Aorta (tissue), 5 donors: ENCODE data around the gene OLFM1. TPM values are rescaled to one million over a fixed set of nuclear protein-coding genes. Genes with fewer than 3 reads are reported as not detected.

Experiments used
- ATAC-seq: fragments of 200-7000 bp; cut with Tn5 transposase; one replicate; pipeline ENCODE4 v1.9.1; 2022; ENCODE audit warnings: moderate library complexity; ENCODE audit not compliant: low FRiP score
- DNase-seq, 2 donors: peaks; one replicate each; pipeline ENCODE4 v3.0.0-alpha.2; 2020
- H3K27ac ChIP-seq, 2 donors: one replicate each; pipeline ENCODE4 v1.5.1; 2013; ENCODE audit warnings: low read length in 2 of 2, mild to moderate bottlenecking in 2 of 2, moderate library complexity in 2 of 2, control low read depth in 1 of 2, inconsistent platforms in 1 of 2, low read depth in 1 of 2
- H3K27me3 ChIP-seq, 2 donors: one replicate each; pipeline ENCODE4 v1.6.1; 2013; ENCODE audit warnings: control low read depth in 1 of 2, low read length in 1 of 2, mild to moderate bottlenecking in 1 of 2, moderate library complexity in 1 of 2; ENCODE audit not compliant: insufficient read depth in 2 of 2, control insufficient read depth in 1 of 2
- H3K36me3 ChIP-seq, 2 donors: one replicate each; pipeline ENCODE4 v1.6.1; 2013; ENCODE audit warnings: control low read depth in 1 of 2, low read length in 1 of 2, mild to moderate bottlenecking in 1 of 2; ENCODE audit not compliant: insufficient read depth in 2 of 2, control insufficient read depth in 1 of 2
- H3K4me1 ChIP-seq, 2 donors: one replicate each; pipeline ENCODE4 v1.6.1; 2013; ENCODE audit warnings: low read length in 2 of 2, control low read depth in 1 of 2, mild to moderate bottlenecking in 1 of 2, moderate library complexity in 1 of 2; ENCODE audit not compliant: insufficient read depth in 2 of 2, control insufficient read depth in 1 of 2
- H3K4me3 ChIP-seq, 2 donors: one replicate each; pipeline ENCODE4 v1.5.1; 2013; ENCODE audit warnings: low read length in 2 of 2, control low read depth in 1 of 2, mild to moderate bottlenecking in 1 of 2
- H3K9me3 ChIP-seq: one replicate; pipeline ENCODE4 v1.6.1; 2013; ENCODE audit warnings: mild to moderate bottlenecking, low read length; ENCODE audit not compliant: control insufficient read depth
- WGBS, 2 donors: extraction: QIAGEN DNeasy Blood & Tissue Kit; methylation state at CpG; one replicate each; pipeline ENCODE4 v1.1.7; 2013; 5-methylcytosine and 5-hydroxymethylcytosine counted together
- intact Hi-C, 2 donors: fragments of 100-400 bp; cut with DNase I; formaldehyde crosslinking; loops; one replicate each; pipeline versions ENCODE4 v1.14.2 to v1.15.0; 2022
- polyA plus RNA-seq, 2 donors: library from polyadenylated mRNA; stranded (reverse); fragments of 200-250 nt; gene quantifications; one replicate each; pipeline ENCODE4 v1.2.3, GENCODE V29; 2013
- total RNA-seq, 2 donors: library from RNA; stranded (reverse); fragmentation: NEBNext Ultra II Directional; extraction: Animal tissue kit (Norgen Biotek cat#: 25700); gene quantifications; one replicate each; pipeline ENCODE4 v1.2.1, GENCODE V29; 2021
- donor health status: healthy with polysubstance abuse.
- donor health status: Bipolar disorder and iron deficiency.
- donor health status: DM: no; HTN: no; CAD: no.
- donor health status: DM: no; HTN: no; CAD: no.
- donor health status: DM: yes; HTN: yes; CAD: no.

Gene OLFM1
- total and polyA plus RNA-seq, 4 donors: 3.5 to 63.0 (median 14.8) TPM

GRCh38 chr9:135073081-135073740 is 14.3 kb upstream of the OLFM1 start:
- no peaks in the 10 kb centered on the region for H3K27me3 ChIP-seq
- no peak for ATAC-seq
- DNase-seq: peak in 1 of 2 donors; percentile 38
- no peaks in the 10 kb centered on the region for H3K4me1 ChIP-seq
- no peaks in the 10 kb centered on the region for H3K36me3 ChIP-seq
- no peak overlapping the region for H3K27ac ChIP-seq
- intact Hi-C loops: no loop called here
- 80 to 82% methylated on average over 13 of the region's 13 CpGs for WGBS, 2 donors
- H3K4me3 ChIP-seq: no peak overlapping the region
- H3K9me3 ChIP-seq: no peaks in the 10 kb centered on the region

- DNase-seq: peak in 1 of 2 donors; percentile 75
- WGBS, 2 donors: 83 to 84% methylated on average over 9 of the region's 9 CpGs
- no peaks in the 10 kb centered on the region for H3K9me3 ChIP-seq
- H3K36me3 ChIP-seq: no peaks in the 10 kb centered on the region
- intact Hi-C loops: no loop called here
- no peak for ATAC-seq
- no peaks in the 10 kb centered on the region for H3K27me3 ChIP-seq
- no peak overlapping the region for H3K4me3 ChIP-seq
- H3K27ac ChIP-seq: no peak overlapping the region
- no peaks in the 10 kb centered on the region for H3K4me1 ChIP-seq
Observed at GRCh38 chr9:135073741-135074305, 13.6 kb upstream of the OLFM1 start.

GRCh38 chr9:135074354-135075233 is 12.9 kb upstream of the OLFM1 start:
- Histone ChIP-seq H3K4me3 (peak overlapping the region in 1 of 2 donors; percentile 25), H3K36me3 (no peaks in the 10 kb centered on the region), H3K27ac (no peak overlapping the region), H3K4me1 (no peaks in the 10 kb centered on the region), H3K27me3 (no peaks in the 10 kb centered on the region), H3K9me3 (no peaks in the 10 kb centered on the region)
- no peak for DNase-seq
- ATAC-seq: no peak
- intact Hi-C loops: no loop called here
- 35 to 46% methylated on average over 19 of the region's 19 CpGs for WGBS, 2 donors

- WGBS, 2 donors: 1% methylated on average over 59 to 90 of the region's 90 CpGs
- no peaks in the 10 kb centered on the region for H3K4me1 ChIP-seq
- H3K27me3 ChIP-seq: no peaks in the 10 kb centered on the region
- DNase-seq (peak in 1 of 2 donors; percentile 88), ATAC-seq (peak; percentile 86)
- no peaks in the 10 kb centered on the region for H3K9me3 ChIP-seq
- intact Hi-C loops: no loop called here
- H3K4me3 ChIP-seq: peak overlapping the region in 1 of 2 donors; percentile 25
- H3K27ac ChIP-seq: no peak overlapping the region
- no peaks in the 10 kb centered on the region for H3K36me3 ChIP-seq
Observed at GRCh38 chr9:135075234-135076142, 12.0 kb upstream of the OLFM1 start.

GRCh38 chr9:135076143-135076875 is 11.2 kb upstream of the OLFM1 start:
- Histone ChIP-seq H3K27me3 (no peaks in the 10 kb centered on the region), H3K36me3 (no peaks in the 10 kb centered on the region), H3K9me3 (no peaks in the 10 kb centered on the region), H3K4me1 (no peaks in the 10 kb centered on the region), H3K4me3 (no peak overlapping the region), H3K27ac (no peak overlapping the region)
- no peak for ATAC-seq
- 14 to 18% methylated on average over 19 of the region's 19 CpGs for WGBS, 2 donors
- DNase-seq: no peak
- intact Hi-C loops: no loop called here

- H3K27me3 ChIP-seq: no peaks in the 10 kb centered on the region
- intact Hi-C loops: no loop called here
- H3K27ac ChIP-seq: no peak overlapping the region
- 68 to 74% methylated on average over 6 of the region's 6 CpGs for WGBS, 2 donors
- H3K36me3 ChIP-seq: no peaks in the 10 kb centered on the region
- H3K4me3 ChIP-seq: no peak overlapping the region
- ATAC-seq (no peak), DNase-seq (no peak)
- H3K9me3 ChIP-seq: no peaks in the 10 kb centered on the region
- no peaks in the 10 kb centered on the region for H3K4me1 ChIP-seq
Observed at GRCh38 chr9:135076876-135077430, 10.5 kb upstream of the OLFM1 start.

GRCh38 chr9:135077497-135078200 is 9.8 kb upstream of the OLFM1 start:
- intact Hi-C loops: no loop called here
- 36 to 39% methylated on average over 12 of the region's 12 CpGs for WGBS, 2 donors
- no peak for DNase-seq

More at GRCh38 chr9:135077497-135078200, 9.8 kb upstream of the OLFM1 start:
- ATAC-seq: no peak
- Histone ChIP-seq H3K36me3 (no peaks in the 10 kb centered on the region), H3K4me1 (no peaks in the 10 kb centered on the region), H3K27me3 (no peaks in the 10 kb centered on the region), H3K9me3 (no peaks in the 10 kb centered on the region), H3K4me3 (no peak overlapping the region), H3K27ac (no peak overlapping the region)
